ENCODE results near the gene PHACTR3.

GRCh38 chr20:59774921-59775686 is 170.8 kb downstream of the PHACTR3 start:
- TF ChIP-seq EZH2 (IDR thresholded peaks at IDR 0.05; ENCODE audit: borderline replicate concordance, low read depth, low read length, severe bottlenecking) (no peak), POLR2AphosphoS5 (IDR thresholded peaks at IDR 0.05; ENCODE audit: insufficient read depth, low read depth, low read length) (no peak), POLR2A (IDR thresholded peaks at IDR 0.05; ENCODE audit: low read depth, low read length) (no peak), MYC (IDR thresholded peaks at IDR 0.05; ENCODE audit: low read depth, low read length) (no peak), FOS (IDR thresholded peaks at IDR 0.05; ENCODE audit: borderline replicate concordance, insufficient read depth, low read length) (no peak), JUN (IDR thresholded peaks at IDR 0.05; ENCODE audit: borderline replicate concordance, insufficient read depth, insufficient read length, low read depth) (no peak), GATA2 (IDR thresholded peaks at IDR 0.05; ENCODE audit: insufficient read depth, insufficient read length, low read depth, low read length) (no peak)
- TF ChIP-seq, protein P1, sequence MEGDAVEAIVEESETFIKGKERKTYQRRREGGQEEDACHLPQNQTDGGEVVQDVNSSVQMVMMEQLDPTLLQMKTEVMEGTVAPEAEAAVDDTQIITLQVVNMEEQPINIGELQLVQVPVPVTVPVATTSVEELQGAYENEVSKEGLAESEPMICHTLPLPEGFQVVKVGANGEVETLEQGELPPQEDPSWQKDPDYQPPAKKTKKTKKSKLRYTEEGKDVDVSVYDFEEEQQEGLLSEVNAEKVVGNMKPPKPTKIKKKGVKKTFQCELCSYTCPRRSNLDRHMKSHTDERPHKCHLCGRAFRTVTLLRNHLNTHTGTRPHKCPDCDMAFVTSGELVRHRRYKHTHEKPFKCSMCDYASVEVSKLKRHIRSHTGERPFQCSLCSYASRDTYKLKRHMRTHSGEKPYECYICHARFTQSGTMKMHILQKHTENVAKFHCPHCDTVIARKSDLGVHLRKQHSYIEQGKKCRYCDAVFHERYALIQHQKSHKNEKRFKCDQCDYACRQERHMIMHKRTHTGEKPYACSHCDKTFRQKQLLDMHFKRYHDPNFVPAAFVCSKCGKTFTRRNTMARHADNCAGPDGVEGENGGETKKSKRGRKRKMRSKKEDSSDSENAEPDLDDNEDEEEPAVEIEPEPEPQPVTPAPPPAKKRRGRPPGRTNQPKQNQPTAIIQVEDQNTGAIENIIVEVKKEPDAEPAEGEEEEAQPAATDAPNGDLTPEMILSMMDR (IDR thresholded peaks at IDR 0.05; ENCODE audit: extremely low read depth in 1 of 2, insufficient read depth in 1 of 2, low read depth in 1 of 2, low read length in 2 of 2) = no peak
- TF ChIP-seq, protein P2, sequence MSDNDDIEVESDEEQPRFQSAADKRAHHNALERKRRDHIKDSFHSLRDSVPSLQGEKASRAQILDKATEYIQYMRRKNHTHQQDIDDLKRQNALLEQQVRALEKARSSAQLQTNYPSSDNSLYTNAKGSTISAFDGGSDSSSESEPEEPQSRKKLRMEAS (IDR thresholded peaks at IDR 0.05; ENCODE audit: insufficient read depth, insufficient read length) = no peak
